HG03196 (cell line): ENCODE data around the gene KLHL24.
"Not testable (repeated sequence)": the region's sequence is repeated elsewhere in the genome, so short reads cannot be mapped to it uniquely, and the experiment has no call there.

Experiments
- ATAC-seq: cut with Tn5 transposase; IDR thresholded peaks from one replicate; pipeline ENCODE4 v1.9.1; 2021; ENCODE audit not compliant: unreplicated experiment

Gene KLHL24

GRCh38 chr3:183635431-183636220 lies at the start of gene KLHL24:
TSS of gene KLHL24 (plus strand) at chr3:183635623. CDS start at chr3:183650357, 14,734 bp downstream.
- ATAC-seq: peak; percentile 82

- no peak for ATAC-seq
Observed at GRCh38 chr3:183586477-183586876, 48.9 kb upstream of the KLHL24 start.

GRCh38 chr3:183587336-183587735 lies 48.1 kb upstream of the KLHL24 start:
- no peak for ATAC-seq

GRCh38 chr3:183590442-183590841 lies 45.0 kb upstream of the KLHL24 start:
- ATAC-seq: no peak

- ATAC-seq: peak; percentile 95
Observed at GRCh38 chr3:183591881-183592521, 43.4 kb upstream of the KLHL24 start.

- ATAC-seq: no peak
Observed at GRCh38 chr3:183592821-183593220, 42.6 kb upstream of the KLHL24 start.

- no peak for ATAC-seq
Observed at GRCh38 chr3:183594636-183595035, 40.8 kb upstream of the KLHL24 start.

- no peak for ATAC-seq
Observed at GRCh38 chr3:183597959-183598358, 37.5 kb upstream of the KLHL24 start.

GRCh38 chr3:183611326-183611725 lies 24.1 kb upstream of the KLHL24 start:
- not testable (repeated sequence) for ATAC-seq

GRCh38 chr3:183613366-183614285 lies 21.8 kb upstream of the KLHL24 start:
- ATAC-seq: no peak

GRCh38 chr3:183618542-183618941 lies 16.9 kb upstream of the KLHL24 start:
- no peak for ATAC-seq

GRCh38 chr3:183619010-183619409 lies 16.4 kb upstream of the KLHL24 start:
- ATAC-seq: no peak

- ATAC-seq: no peak
Observed at GRCh38 chr3:183619624-183620251, 15.7 kb upstream of the KLHL24 start.

GRCh38 chr3:183620252-183620628 lies 15.2 kb upstream of the KLHL24 start:
- no peak for ATAC-seq

- ATAC-seq: not testable (repeated sequence)
Observed at GRCh38 chr3:183622473-183622872, 12.9 kb upstream of the KLHL24 start.

GRCh38 chr3:183626877-183627594 lies 8.4 kb upstream of the KLHL24 start:
- no peak for ATAC-seq

- no peak for ATAC-seq
Observed at GRCh38 chr3:183629546-183630301, 5.7 kb upstream of the KLHL24 start.

- no peak for ATAC-seq
Observed at GRCh38 chr3:183631715-183632114, 3.7 kb upstream of the KLHL24 start.

- not testable (repeated sequence) for ATAC-seq
Observed at GRCh38 chr3:183632725-183633124, 2.7 kb upstream of the KLHL24 start.

- no peak for ATAC-seq
Observed at GRCh38 chr3:183634707-183635106, 716 bp upstream of the KLHL24 start.
